GM12892 (cell line): ENCODE measurements around the gene CPOX.

Experiments
- DNase-seq: peaks from one replicate; pipeline ENCODE4 v3.0.0; 2011; ENCODE audit not compliant: insufficient read length
- FAIRE-seq: peaks from 2 replicates; lab custom pipeline; 2011; peaks lifted over from hg19 to GRCh38; lab: Jason Lieb, UNC
- POLR2A ChIP-seq: IDR thresholded peaks from 2 replicates; pipeline ENCODE4 v1.6.1; 2011; ENCODE audit warnings: low read depth, low read length, control low read depth
- POLR2AphosphoS5 ChIP-seq: IDR thresholded peaks from 2 replicates; pipeline ENCODE4 v1.6.1; 2011; ENCODE audit warnings: low read depth, low read length, control low read depth
- TAF1 ChIP-seq: IDR thresholded peaks from 2 replicates; pipeline ENCODE4 v1.6.1; 2011; ENCODE audit warnings: low read depth, mild to moderate bottlenecking, control low read depth, low read length, borderline replicate concordance

Gene CPOX

DNA sequence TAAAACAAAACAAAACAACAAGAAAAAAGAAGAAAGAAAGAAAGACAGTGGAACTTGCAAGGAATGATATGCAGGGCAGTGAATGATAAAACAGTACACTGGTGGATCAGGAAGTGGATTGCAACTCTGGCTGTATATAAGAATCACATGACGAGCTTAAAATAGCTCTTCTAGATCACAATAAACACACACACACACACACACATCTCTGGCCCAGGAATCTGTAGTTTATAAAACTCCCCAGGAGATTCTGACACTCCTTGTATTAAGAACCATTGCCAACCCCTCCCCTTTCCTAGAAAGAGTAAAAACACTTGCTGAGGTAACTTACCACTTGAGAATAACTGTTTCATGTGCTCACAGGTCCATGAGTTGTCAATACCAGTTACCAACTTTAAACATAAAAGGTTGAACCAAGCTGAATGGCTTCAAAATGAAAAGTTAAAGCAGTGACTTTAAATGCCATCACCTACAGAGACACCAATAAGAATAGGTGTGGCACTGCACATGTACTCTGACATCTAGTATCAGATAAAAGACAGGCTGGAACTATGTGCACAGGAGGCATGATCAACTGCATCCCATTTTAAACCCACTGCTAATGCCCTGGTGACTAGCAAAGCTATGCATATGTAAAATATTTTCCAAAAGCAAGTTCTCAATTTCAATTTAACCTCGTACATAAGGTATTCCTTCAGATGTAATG lies 3.9 kb downstream of the CPOX start:
- FAIRE-seq, result peak; percentile 33

DNA sequence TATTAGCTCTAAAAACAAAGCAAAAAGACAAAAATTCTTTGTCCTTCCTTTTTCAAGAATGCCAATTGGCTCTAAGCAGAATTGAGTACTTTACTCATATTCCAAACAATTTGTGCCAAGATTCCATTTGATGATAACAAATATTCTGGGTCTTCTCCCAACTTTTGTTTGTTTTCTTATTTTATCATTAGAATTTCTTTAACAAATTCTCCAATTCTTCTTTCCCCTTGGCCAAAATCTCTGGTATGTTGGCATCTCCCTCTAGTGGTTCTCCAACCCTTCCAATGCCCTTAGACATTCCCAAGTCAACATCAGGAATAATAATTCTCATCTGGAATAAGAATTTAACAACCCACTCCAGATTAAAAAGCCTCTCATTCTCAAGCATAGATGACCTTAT lies 5.3 kb downstream of the CPOX start:
- TF ChIP-seq POLR2A (no peak), POLR2AphosphoS5 (no peak), TAF1 (no peak)
- FAIRE-seq, result no peak
- DNase-seq, result no peak

More for the DNA sequence above, 3.9 kb downstream of the CPOX start:
- DNase-seq, result no peak
- no peak for TF ChIP-seq POLR2AphosphoS5
- no peak for TF ChIP-seq TAF1
- no peak for TF ChIP-seq POLR2A

DNA sequence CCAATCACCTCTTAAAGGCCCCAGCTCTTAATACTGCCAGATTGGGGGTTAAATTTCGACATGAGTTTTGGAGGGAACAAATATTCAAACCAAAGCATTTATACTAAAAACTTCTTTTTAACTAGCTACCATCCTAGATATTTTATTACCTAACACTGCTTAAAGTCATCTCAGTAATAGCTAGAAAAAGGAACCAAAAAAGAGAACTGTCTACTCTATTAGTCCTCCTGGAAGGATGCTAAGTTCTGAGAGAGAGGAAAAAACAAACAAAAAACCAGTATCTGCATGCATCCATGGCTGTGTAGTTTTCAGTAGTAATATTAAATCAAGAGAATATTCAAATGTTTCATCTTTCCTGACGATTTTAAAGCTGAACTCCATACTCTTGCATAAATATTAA lies 5.8 kb downstream of the CPOX start:
- TF ChIP-seq TAF1 (no peak), POLR2AphosphoS5 (no peak), POLR2A (no peak)
- DNase-seq (no peak), FAIRE-seq (no peak)

DNA sequence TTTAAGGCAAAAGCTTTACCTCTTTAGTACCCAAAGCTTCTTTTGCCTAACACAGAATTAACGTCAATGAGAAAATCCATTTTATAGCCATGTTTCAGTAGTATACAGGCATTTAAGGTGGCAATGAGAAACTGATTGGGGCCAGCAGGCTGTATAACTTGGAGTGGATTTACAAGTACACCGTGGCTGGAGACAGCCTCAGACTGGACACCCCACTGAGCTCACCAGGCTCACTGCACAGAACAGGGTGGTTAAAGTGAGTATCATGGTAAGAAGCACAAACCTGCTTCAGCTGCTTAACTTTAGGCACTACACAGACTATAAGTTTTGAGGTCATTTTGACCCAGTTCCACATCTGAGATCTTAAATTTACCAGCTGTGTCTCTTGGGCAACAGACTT lies 8.9 kb downstream of the CPOX start:
- no peak for TF ChIP-seq TAF1
- no peak for TF ChIP-seq POLR2AphosphoS5
- no peak for TF ChIP-seq POLR2A
- no peak for FAIRE-seq
- no peak for DNase-seq

DNA sequence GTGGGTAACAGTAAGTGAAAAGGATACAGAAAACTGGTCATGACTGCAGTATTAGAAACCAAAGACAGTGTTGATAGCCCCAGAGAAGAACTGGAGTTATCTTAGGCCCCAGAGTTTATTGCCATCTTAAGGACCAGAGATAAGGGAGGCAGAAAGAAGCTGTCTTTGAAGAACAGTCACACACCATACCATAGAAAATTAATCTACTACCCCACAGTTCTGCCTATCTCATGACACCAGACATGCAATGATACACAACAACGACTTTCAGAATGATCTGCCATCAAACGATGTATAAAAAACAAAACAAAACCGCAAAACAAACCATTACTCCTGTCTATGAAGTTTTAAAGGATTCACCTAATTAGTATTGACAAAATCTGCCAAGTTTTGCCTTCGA lies 9.6 kb downstream of the CPOX start:
- peak; percentile 66 for FAIRE-seq
- TF ChIP-seq TAF1 (no peak), POLR2AphosphoS5 (no peak), POLR2A (no peak)
- DNase-seq, result no peak

DNA sequence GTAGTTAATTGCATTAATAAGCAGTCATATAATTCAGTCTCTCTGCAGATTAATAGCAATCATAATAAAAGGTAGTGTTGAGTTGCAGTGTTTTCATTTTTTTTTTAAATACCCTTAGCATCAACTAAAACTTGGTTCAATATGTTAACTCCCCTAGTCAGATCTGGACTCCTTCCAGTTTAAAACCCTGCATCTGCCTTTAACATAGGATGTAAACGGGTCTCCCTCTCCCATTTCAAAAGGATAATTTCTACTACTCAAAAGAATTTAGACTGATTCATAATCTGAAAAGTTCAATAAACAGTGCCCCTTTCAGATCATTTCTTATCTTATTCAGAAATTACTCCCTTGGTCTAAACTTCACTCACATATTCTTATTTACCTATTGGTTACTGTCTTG lies 11.4 kb downstream of the CPOX start:
- peak; percentile 65 for FAIRE-seq
- TF ChIP-seq POLR2AphosphoS5, result no peak
- no peak for TF ChIP-seq TAF1
- no peak for TF ChIP-seq POLR2A
- no peak for DNase-seq

DNA sequence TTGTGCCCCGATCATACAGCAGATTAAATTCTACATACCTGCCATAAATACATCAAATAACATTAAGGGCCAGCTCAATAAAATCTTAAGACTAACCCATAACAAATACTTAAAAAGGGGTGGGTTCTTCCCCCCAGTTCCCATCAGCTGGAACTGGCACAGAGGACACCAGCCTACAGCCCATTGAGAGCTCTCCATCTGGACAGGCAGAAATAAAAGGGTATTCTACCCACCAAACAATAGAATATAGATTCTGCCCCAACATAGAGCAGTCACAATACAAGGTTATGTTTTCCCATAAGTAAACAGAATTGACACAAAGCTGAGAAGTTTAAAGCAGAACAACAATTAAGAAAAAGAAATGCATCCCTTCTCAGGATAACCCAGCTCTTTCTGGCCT lies 11.9 kb downstream of the CPOX start:
- no peak for FAIRE-seq
- TF ChIP-seq POLR2A (no peak), TAF1 (no peak), POLR2AphosphoS5 (no peak)
- DNase-seq, result no peak

DNA sequence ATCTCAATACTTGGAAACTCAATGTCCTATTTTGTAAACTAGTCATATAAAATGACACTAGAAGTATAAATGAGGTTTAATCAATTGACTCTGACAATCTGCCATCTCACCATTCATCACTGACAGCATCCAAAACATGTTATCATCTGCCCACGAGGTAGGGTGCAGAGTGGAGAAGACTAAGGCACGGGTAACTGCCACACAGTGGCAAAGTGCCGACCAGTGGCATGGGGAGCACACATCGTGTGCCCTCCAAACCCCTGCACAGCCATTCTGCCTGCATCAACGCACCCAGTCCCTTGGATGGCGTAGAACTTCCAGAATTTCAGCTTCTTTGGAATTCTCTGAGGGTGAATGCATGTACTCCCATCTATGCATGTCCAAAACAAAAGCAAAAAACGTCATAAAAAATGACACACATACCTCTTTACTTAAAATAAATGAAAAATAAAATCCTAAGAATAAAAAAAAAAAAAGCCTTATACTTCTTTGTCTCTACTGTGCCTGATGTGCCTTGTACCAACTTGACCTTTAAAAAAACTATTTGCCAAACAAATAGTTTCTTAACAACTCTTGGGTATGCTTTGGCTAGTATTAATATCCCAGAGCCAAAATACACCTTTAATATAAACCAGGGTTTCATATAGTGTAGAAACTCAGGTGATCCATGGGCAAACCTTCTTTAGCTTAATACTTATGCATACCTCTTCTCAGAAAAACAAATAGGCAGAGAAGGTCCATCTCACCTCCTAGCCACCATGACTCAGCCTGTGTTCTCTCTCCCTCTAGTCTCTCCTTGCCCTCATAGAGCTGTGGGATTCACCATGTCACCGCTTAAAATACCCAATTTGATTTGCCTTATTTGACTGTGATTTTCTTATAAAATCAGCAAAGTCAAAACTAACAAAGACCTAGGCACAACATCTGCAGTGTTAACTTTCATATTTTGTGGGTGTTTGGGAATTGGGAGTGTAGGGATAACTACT lies 12.7 kb downstream of the CPOX start:
- TF ChIP-seq TAF1, result no peak
- TF ChIP-seq POLR2A, result no peak
- no peak for TF ChIP-seq POLR2AphosphoS5
- FAIRE-seq, result no peak
- DNase-seq, result no peak

DNA sequence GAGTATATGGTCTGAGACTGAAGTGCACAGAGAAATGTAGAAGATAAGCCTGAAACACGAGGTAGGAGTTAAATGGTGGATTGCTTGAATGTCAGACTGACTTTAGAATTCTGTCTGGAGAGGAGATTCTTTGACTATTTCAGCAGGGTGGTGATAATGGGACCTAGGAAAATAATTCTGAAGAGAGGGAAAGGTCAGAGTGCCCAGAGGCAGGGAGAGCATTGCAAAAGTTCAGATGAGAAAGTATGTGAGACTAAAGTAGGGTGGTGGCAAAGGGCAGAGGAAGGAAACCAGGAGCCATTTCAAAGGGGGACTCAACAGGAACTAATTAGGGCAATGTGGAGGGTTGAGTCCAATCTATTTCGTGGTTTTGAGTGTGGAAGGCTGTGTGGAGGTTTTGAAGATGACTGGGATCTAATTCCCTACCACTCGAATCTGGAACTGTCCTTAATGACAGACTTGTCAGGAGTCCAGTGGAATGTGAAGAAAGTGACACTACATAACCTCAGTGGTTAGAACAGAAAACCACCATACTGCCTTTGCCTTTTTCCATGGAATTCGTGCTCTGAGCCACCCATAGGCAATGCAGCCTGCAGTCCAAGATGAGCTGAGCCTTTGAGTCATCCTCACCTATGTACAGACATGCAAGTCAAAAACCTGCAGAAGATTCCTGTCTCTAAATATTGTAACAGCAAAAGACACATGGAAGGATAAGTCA lies 16.1 kb downstream of the CPOX start:
- FAIRE-seq, result peak; percentile 50
- no peak for DNase-seq
- no peak for TF ChIP-seq POLR2AphosphoS5
- TF ChIP-seq TAF1, result no peak
- TF ChIP-seq POLR2A, result 0 out of 2 replicates have a peak, but pooled peaks have one; percentile 19

DNA sequence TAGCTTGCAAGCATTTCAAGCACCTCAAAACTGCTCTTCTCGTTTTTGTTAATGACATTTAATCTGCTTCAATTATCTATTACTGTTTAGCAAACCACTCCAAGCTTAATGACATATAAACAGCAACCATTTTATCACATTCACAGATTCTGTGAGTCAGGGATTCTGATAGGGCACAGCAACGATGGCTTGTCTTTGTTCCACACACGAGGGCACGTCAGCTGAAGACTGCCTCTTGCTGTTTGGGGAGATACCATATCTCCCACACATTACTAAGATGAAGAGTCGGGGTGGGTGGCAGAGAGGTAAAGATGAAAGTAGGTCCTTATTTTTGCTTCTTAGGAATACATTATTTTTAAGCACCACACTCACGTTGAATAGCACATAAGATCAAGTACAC lies 19.3 kb downstream of the CPOX start:
- DNase-seq (no peak), FAIRE-seq (peak; percentile 81)

More for the DNA sequence above, 19.3 kb downstream of the CPOX start:
- TF ChIP-seq POLR2A, result no peak
- TF ChIP-seq TAF1, result no peak
- TF ChIP-seq POLR2AphosphoS5, result no peak
